Osteoblast (primary cell): ENCODE results near the gene MIA2. TPM values are rescaled to one million over a fixed set of nuclear protein-coding genes. Genes with fewer than 3 reads are reported as not detected.
"Not testable (repeated sequence)": the region's sequence is repeated elsewhere in the genome, so short reads cannot be mapped to it uniquely, and the experiment has no call there.

ENCODE experiments used
- DNase-seq: peaks from one replicate; pipeline ENCODE4 v3.0.0; 2011; ENCODE audit warnings: low spot score, mixed read lengths; ENCODE audit not compliant: insufficient read length; ENCODE audit errors: missing footprints
- H2AFZ ChIP-seq: 2 replicates; pipeline ENCODE4 v1.6.0; 2011; ENCODE audit warnings: mild to moderate bottlenecking, low read length
- H3K27ac ChIP-seq: 2 replicates; pipeline ENCODE4 v1.5.1; 2011; ENCODE audit warnings: mild to moderate bottlenecking, low read depth, low read length, moderate library complexity
- H3K27me3 ChIP-seq: 2 replicates; pipeline ENCODE4 v1.6.0; 2012; ENCODE audit warnings: mild to moderate bottlenecking, control low read depth, inconsistent platforms, low read length, moderate library complexity; ENCODE audit not compliant: insufficient read depth
- H3K36me3 ChIP-seq: 2 replicates; pipeline ENCODE4 v1.5.1; 2011; ENCODE audit warnings: mild to moderate bottlenecking, low read length, control low read depth, moderate library complexity; ENCODE audit not compliant: insufficient read depth
- H3K4me1 ChIP-seq: 2 replicates; pipeline ENCODE4 v1.5.1; 2011; ENCODE audit warnings: mild to moderate bottlenecking, low read length, control low read depth, moderate library complexity; ENCODE audit not compliant: insufficient read depth
- H3K4me2 ChIP-seq: 2 replicates; pipeline ENCODE4 v1.6.0; 2011; ENCODE audit warnings: mild to moderate bottlenecking, low read length; ENCODE audit not compliant: insufficient read depth
- H3K4me3 ChIP-seq: fragments of 200-600 bp; sonication (generic); 3 replicates; pipeline ENCODE4 v1.5.1; 2012; ENCODE audit warnings: mild to moderate bottlenecking, low read length, inconsistent platforms; ENCODE audit not compliant: insufficient read depth
- H3K79me2 ChIP-seq: 2 replicates; pipeline ENCODE4 v1.6.0; 2012; ENCODE audit warnings: mild to moderate bottlenecking, low read length, control low read depth, inconsistent platforms; ENCODE audit not compliant: insufficient read depth
- H3K9me3 ChIP-seq: 2 replicates; pipeline ENCODE4 v1.5.1; 2011; ENCODE audit warnings: low read depth, low read length, control low read depth
- H4K20me1 ChIP-seq: 2 replicates; pipeline ENCODE4 v1.6.0; 2012; ENCODE audit warnings: mild to moderate bottlenecking, low read length, control low read depth; ENCODE audit not compliant: insufficient read depth
- total RNA-seq: library from RNA; depleted of rRNA; stranded (reverse); fragments of >200 nt; gene quantifications from 2 replicates; pipeline ENCODE4 v1.2.3, GENCODE V29; 2012
- TF ChIP-seq, protein P1 (sequence below): IDR thresholded peaks from 2 replicates; pipeline ENCODE4 v1.5.1; 2011; ENCODE audit warnings: mild to moderate bottlenecking, low read depth, low read length, moderate library complexity; ENCODE audit errors: extremely low read depth

MIA2 gene
- total RNA-seq, 1 donor: 25.0 TPM

GRCh38 chr14:39279515-39279914, 45.8 kb downstream of the MIA2 start:
- Histone ChIP-seq H3K27me3 (no peaks in the 10 kb centered on the region), H3K27ac (no peak overlapping the region), H3K4me1 (no peaks in the 10 kb centered on the region), H4K20me1 (peaks cover 11% of the 10 kb centered on the region), H3K4me2 (no peak overlapping the region), H3K4me3 (no peak overlapping the region), H3K9me3 (no peaks in the 10 kb centered on the region), H2AFZ (no peak overlapping the region), H3K36me3 (peaks cover 18% of the 10 kb centered on the region), H3K79me2 (peaks cover 44% of the 10 kb centered on the region)
- TF ChIP-seq, protein P1, sequence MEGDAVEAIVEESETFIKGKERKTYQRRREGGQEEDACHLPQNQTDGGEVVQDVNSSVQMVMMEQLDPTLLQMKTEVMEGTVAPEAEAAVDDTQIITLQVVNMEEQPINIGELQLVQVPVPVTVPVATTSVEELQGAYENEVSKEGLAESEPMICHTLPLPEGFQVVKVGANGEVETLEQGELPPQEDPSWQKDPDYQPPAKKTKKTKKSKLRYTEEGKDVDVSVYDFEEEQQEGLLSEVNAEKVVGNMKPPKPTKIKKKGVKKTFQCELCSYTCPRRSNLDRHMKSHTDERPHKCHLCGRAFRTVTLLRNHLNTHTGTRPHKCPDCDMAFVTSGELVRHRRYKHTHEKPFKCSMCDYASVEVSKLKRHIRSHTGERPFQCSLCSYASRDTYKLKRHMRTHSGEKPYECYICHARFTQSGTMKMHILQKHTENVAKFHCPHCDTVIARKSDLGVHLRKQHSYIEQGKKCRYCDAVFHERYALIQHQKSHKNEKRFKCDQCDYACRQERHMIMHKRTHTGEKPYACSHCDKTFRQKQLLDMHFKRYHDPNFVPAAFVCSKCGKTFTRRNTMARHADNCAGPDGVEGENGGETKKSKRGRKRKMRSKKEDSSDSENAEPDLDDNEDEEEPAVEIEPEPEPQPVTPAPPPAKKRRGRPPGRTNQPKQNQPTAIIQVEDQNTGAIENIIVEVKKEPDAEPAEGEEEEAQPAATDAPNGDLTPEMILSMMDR: no peak
- no peak for DNase-seq

- not testable (repeated sequence) for H2AFZ ChIP-seq, H3K9me3 ChIP-seq, H3K4me2 ChIP-seq, H3K27me3 ChIP-seq, DNase-seq, H3K4me1 ChIP-seq, H3K27ac ChIP-seq, H3K4me3 ChIP-seq
- Histone ChIP-seq H3K36me3 (peaks cover 18% of the 10 kb centered on the region), H3K79me2 (peaks cover 36% of the 10 kb centered on the region), H4K20me1 (peaks cover 11% of the 10 kb centered on the region)
Observed at GRCh38 chr14:39280678-39281077, 47.0 kb downstream of the MIA2 start.

- Histone ChIP-seq H2AFZ (no peak overlapping the region), H3K4me1 (no peaks in the 10 kb centered on the region), H3K27ac (no peak overlapping the region), H3K4me3 (no peak overlapping the region), H3K79me2 (peaks cover 15% of the 10 kb centered on the region), H3K4me2 (no peak overlapping the region), H3K9me3 (no peaks in the 10 kb centered on the region), H4K20me1 (no peaks in the 10 kb centered on the region), H3K27me3 (no peaks in the 10 kb centered on the region), H3K36me3 (peaks cover 15% of the 10 kb centered on the region)
- DNase-seq: no peak
- TF ChIP-seq, protein P1: no peak
Observed at GRCh38 chr14:39289523-39289922, 55.8 kb downstream of the MIA2 start.

DNA sequence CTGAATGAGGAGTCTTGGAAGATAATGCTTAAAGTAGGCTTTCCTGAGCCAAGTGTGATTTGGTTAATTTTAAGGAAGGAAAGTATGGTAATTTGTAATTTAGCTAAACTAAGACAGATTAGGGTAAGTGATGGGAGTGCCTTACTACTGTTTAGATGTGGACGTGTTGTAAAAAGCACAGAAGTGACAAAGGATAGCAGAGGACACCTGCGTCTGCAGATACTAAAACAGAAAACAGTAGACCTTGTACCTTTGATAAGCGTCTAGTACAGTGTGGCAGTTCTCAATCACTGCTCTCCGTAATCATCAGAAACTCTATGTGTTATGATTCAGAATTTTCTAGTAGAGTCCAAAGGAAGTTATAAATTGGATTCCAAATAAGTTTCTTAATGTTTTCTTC, 58.0 kb downstream of the MIA2 start:
- no peaks in the 10 kb centered on the region for H3K4me1 ChIP-seq
- H3K4me2 ChIP-seq: no peak overlapping the region
- no peak overlapping the region for H3K4me3 ChIP-seq
- H3K9me3 ChIP-seq: no peaks in the 10 kb centered on the region
- peaks cover 31% of the 10 kb centered on the region for H3K36me3 ChIP-seq
- no peaks in the 10 kb centered on the region for H4K20me1 ChIP-seq
- no peak overlapping the region for H3K27ac ChIP-seq
- TF ChIP-seq, protein P1: no peak
- H2AFZ ChIP-seq: no peak overlapping the region
- no peak for DNase-seq
- no peaks in the 10 kb centered on the region for H3K27me3 ChIP-seq
- H3K79me2 ChIP-seq: peaks cover 15% of the 10 kb centered on the region

DNA sequence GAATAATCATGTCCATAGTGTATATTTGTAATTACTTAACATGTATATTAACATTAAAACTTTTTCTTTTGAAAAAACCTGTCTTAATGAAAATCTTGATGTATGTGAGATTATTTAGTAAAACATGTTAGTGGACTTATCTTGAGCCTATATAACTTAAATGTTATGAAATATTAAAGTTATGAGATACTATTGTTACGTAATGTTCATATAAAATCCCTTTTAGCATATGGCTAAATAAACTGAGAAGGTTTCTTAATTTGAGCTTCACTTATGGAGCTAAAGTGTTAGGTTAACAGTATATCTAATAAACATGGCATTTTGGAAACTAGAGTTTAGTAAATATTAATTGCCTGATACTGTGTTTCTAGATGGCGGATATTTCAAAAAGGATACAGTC, 59.9 kb downstream of the MIA2 start:
- Histone ChIP-seq H3K4me3 (no peak overlapping the region), H3K27ac (no peak overlapping the region), H2AFZ (no peak overlapping the region), H3K36me3 (peaks cover 27% of the 10 kb centered on the region), H3K27me3 (no peaks in the 10 kb centered on the region), H3K79me2 (peaks cover 12% of the 10 kb centered on the region), H3K9me3 (no peaks in the 10 kb centered on the region), H4K20me1 (no peaks in the 10 kb centered on the region), H3K4me1 (no peaks in the 10 kb centered on the region), H3K4me2 (no peak overlapping the region)
- DNase-seq: no peak
- TF ChIP-seq, protein P1: no peak

GRCh38 chr14:39300389-39300788, 66.7 kb downstream of the MIA2 start:
- H3K4me3 ChIP-seq, H3K27me3 ChIP-seq, H4K20me1 ChIP-seq: not testable (repeated sequence)

More at GRCh38 chr14:39300389-39300788, 66.7 kb downstream of the MIA2 start:
- DNase-seq, H3K9me3 ChIP-seq, H2AFZ ChIP-seq, H3K4me2 ChIP-seq, H3K79me2 ChIP-seq, H3K27ac ChIP-seq, H3K4me1 ChIP-seq: not testable (repeated sequence)
- peaks cover 24% of the 10 kb centered on the region for H3K36me3 ChIP-seq
